Glomerular visceral epithelial cell (primary cell): ENCODE data around the gene CCDC15.
"Not testable (repeated sequence)": the region's sequence is repeated elsewhere in the genome, so short reads cannot be mapped to it uniquely, and the experiment has no call there.

Source experiments
- DNase-seq: peaks from one replicate; pipeline ENCODE4 v3.0.0-alpha.2; 2016; ENCODE audit errors: extremely low spot score

CCDC15 gene

DNA sequence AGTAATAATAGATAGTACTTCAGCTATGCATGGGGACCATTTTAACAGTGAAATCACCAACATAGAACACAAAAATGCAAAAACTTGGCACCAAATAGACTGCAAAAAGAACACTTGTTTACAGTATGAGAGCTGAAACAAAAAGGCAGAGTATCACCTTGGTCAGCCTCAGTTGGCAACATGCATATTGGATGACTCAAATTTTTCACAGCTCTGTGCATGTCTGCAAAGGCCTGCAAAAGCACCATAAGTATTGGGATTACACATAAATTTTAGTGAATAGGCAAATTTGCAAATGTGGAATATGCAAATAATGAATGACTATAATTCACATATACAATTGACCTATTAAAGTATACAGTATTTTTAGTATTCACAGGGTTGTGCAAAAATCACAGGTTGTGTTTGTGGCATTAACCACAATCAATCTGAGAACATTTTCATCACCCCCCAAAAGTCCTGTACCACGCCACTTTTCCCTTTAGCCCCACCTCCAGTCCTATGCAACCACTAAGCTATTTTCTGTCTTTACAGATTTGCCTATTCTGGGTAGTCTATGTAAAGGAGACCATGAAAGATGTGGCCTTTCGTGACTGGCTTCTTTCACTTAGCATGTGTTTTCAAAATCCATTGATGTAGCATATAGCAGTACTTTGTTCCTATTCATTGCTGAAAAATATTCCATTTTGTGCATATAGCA is 47.2 kb downstream of the CCDC15 start:
- no peak for DNase-seq

DNA sequence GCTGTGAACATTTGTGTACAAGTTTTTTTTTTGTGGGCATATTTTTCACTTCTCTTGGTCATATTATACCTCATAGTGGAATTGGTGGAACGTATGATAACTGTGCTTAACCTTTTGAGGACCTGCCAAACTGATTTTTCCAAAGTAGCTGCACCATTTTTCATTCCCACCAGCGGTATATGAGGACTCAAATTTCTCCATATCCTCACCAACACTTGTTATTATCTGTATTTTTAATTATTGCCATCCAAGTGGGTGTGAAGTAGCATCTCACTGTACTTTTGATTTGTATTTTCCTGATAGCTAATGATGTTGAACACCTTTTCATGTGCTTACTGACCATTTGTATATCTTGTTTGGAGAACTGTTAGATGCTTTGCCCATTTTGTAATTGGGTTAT is 47.8 kb downstream of the CCDC15 start:
- DNase-seq: no peak

DNA sequence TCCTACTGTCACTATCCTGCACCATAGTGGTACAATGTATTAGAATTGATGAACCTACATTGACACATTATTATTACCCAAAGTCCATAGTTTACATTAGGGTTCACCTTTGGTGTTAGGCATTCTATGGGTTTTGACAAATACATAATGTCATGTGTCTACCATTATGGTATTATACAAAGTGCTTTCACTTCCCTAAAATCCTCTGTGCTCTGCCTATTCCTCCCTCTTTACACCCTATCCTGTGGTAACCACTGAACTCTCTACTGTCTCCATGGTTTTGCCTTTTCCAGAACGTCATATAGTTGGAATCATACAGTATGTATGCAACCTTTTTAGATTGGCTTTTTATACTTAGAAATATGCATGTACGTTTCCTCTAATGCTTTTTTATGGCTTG is 51.5 kb downstream of the CCDC15 start:
- DNase-seq: no peak

DNA sequence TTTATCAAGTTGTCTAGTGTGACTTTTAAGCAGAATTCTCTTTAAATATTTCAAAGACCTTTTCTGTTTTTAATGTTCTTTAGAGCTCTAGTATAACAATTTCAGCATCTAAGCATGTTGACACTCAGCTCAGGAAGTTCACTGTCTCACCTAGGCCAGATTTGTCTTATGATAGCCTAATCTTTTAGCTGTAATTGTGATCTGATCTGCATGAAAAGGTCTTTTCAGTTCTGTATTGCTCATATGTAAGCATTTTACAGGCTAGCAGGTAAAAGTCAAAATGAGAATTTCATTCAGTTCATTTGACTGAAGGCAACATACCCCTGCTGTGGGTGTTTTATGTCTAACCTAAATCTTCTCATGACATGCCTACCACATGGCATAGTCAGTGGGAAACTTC is 62.4 kb downstream of the CCDC15 start:
- DNase-seq: no peak

DNA sequence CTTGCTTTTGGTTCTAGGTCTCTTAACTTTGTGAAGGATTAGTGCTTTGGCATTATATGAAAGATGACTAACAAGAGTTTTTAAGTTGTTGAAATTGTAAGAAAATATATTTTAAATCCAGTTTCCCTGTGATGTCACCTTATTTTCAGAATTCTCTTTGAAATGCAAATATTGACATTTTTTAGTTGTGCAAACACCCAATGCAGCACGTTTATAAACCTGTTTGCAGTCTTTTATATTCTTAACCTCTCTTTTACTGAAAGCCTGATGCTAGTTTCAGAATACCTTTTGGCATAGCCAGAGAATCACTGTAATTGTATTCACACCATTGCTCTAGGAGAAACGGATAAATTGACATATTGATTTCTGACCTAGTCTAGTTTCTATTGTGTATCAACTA is 66.3 kb downstream of the CCDC15 start:
- no peak for DNase-seq

DNA sequence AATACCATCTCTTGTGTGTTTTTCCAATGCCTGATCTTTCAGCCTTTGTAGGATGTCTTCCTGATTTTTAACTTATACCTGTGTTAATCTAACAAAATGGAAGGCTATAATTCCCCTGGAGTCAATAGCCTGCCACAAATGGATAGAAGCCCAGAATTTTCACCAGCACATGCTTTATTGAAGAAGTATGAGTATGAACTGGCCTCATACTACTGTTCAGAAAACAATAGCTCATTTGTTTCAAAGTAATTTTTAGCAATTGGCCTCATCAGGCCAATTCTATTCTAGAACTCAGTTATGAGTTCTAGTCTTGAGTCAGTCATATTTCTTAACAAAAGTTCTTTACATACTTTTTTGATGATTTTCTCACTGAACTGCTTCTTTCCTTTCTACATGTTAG is 68.5 kb downstream of the CCDC15 start:
- no peak for DNase-seq

DNA sequence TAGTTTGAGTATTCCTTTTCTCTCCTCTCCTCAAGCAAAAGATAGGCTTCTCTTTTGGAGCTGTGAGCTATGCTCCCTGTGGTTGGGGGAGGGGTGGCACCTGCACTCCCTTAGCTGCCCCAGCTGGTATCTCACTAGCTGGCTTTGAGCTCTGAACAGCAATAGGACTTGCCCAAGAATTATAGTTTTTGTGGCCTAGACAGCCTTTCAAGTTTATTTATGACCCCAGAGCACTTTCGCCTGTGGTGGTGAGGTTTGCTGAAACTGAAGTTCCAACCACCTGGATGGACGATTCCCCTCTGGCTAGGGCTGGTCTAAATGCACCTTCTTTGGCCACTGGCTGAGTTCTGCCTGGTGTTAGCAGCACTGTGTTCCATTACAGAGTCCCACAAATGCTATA is 72.0 kb downstream of the CCDC15 start:
- DNase-seq: no peak

DNA sequence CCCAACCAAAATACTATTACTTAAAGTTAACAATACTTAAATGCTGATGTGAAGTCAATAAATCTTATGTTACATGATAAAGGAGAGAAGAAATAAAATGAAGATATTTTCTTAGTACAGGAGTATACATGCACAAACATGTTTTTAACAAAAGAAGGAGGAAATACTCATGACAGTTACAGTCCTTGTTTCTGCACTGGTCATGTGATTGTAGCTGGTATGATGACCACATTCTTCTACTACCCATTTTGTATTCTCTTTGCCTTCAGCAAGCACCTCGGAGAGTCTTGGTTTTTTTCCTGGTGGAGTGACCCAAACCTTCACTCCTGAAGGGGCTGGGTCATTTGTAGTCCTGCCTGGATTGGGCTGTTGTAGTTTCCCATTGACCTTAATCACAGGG is 75.4 kb downstream of the CCDC15 start:
- not testable (repeated sequence) for DNase-seq

DNA sequence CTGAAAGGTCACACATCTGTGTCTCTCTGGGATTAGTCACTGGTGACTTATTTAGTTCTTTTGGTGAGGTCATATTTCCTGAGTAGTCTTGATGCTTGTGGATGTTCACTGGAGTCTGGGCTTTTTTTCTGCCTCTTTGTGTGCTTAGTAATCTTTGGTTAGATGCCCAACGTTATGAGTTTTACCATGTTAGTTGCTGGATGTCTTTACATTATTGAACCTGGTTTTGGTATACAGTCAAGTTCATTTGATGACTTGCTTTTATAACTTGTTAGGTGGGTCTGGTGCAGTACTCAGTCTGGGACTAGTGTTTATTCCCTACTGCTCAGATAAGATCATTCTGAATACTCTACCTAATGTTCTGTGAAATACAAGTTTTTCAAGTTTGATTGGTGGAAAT is 82.9 kb downstream of the CCDC15 start:
- DNase-seq: peak; percentile 31

DNA sequence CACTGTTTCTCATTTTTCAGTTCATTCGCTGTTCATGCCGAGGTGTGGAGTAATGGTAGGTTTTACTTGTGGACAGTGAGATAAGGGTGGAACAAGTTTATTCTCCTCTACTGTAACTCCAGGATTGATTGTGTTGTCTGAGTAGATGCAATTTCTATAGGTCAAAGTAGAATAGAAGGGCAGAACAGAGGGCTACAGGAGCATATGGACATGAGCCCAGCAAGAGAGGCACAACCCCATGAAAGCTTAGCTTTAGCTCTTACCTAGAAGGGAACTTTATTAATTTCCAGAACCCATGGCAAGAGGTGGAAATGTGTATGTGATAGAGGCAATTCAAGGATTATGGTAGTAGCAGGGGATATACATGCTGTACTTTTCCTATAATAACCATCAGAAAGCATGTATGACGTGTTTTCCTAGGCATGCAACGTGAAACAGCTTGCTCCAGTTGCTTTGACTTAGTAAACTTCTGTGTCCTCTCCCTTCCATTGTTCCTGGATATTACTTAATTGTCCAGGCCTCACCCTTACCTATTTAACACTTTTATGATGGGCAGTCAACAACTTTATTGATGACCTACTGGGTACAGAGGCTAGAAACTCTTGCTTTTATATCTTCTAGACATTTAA is 95.3 kb downstream of the CCDC15 start:
- no peak for DNase-seq

DNA sequence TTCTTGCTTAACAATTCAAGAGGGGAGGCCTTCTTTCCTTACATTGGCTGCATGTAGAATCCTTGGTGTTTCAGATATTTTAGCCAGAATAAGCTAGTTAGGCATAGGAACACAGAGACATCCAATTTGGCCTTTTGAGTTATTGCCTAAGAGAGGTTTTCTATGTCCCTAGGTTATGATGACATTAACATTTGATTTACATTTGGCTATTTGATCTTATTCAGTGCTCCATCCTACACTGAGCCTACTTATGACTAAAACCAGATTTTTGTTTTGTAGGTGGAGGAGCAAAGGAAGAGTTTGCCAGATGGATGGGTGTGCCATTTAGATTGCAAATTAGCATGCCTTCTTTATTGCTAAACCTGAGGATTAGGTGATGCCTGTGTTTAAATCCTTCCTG is 98.0 kb downstream of the CCDC15 start:
- no peak for DNase-seq

DNA sequence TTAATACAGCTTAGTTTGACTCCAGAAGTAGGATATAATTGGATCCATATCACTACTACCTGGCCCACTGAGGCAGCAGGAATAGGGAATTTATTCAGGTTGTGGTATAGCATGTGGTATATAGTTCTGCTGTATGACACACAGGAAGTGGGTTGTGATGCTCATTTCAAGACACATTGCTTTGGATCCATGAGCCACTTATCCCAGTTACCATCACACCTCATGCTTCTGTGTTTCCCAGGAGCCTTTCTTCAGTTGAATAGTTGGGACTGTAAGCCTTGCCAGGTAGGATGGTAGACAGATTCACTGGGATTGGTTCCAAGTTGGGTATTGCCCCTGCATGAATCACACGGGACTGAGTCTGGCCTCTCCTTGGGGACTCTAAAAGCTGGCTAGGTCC is 99.2 kb downstream of the CCDC15 start:
- DNase-seq: no peak

DNA sequence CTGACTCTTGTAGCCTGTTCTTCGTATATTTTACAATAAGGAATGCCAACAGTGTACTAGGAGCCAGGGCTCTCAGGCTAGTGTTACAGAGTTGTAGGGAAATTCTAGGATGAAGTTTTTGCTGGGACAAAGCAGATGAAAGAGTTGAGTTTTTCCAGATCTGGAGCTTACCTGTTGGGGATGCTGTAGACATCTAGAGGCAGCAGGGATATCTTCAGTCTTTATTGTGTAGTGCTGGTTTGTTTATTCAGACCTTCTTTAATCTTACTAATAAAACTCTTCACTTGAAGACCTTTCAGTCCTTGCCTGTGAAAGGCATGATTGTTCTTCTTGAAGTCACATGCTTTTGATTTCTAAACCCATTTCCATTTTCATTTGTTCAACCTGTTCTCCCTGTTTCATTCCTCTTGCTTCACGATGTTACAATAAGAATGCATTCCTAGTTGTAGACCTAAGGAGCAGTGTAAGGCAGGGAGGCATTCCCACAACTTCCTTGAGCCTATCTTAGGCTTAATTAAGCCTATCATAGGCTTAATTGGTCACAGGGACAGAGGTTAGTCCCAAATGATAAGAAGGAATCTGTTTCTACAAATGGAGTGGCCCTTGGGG is 101.2 kb downstream of the CCDC15 start:
- no peak for DNase-seq

DNA sequence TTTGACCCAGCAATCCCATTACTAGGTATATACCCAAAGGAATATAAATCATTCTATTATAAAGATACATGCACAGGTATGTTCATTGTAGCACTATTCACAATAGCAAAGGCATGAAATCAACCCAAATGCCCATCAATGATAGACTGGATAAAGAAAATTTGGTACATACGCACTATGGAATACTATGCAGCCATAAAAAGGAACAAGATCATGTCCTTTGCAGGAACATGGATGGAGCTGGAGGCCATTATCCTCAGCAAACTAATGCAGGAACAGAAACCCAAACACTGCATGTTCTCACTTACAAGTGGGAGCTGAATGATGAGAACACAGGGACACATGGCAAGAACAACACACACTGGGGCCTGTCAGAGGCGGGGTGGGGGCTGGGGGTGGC is 102.1 kb downstream of the CCDC15 start:
- DNase-seq: not testable (repeated sequence)

DNA sequence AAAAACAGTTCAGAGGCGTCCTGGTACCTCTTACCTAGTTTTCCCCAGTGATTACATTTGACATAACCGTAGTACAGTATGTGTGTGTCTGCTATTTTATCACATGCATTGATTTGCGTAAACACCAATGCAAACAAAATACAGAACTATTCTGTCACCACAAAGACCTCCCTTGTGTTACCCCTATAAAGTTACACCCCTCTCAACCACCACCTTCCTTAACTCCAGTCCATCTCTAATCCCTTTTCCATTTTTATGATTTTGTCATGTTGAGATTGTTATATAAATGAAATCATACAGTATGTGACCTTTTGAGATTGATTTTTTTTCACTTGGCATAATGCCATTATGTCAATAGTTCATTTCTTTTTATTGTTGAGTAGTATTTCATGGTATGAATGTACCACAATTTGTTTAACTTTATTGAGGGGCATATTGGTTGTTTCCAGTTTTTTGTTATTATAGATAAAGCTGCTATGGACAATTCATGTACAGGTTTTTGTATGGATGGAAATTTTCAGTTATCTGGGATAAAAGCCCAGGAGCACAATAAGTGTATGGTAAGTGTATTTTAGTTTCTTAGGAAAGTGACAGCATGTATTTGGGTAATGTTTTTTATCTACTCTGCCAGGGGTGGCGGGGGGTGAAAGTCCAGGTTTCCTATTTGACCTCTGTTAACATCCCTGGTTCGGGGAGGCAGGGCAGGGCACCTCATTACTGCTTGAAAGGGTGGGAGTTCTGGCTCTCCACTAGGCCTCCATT is 103.1 kb downstream of the CCDC15 start:
- DNase-seq: no peak

DNA sequence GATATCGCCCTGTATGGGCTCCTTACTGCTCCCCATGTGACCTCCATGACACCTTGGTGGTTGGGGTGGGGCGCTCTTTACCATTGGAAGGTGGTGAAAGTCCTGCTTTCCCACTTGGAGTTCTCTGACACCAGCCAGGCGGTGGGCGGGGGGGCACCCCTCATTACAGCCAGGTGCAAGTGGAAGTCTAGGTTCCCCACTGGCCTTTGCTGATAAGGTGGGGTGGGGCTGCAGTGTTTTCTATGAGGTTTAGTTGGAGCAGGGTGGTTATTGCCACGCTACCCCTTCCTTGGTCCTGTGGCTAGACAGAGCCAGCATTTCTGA is 103.7 kb downstream of the CCDC15 start:
- no peak for DNase-seq

DNA sequence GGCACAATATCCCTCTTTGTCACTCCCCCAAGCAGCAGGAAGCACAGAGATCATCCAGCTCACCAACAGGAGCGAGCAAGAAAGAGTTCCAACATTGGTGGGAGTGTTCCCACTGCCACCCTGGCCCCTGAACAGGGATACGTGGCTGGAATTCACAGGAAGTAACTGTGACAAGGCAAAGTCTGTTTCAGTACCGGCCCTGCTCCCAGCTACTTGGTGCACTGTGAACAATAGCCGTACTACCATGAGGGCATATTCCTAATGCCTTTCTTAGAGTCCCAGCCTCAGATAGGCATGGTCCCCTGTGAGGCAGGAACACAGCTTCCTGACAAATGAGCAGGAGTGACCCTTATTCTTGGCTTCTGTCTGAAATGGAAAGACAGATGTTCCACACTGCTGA is 107.3 kb downstream of the CCDC15 start:
- DNase-seq: no peak

DNA sequence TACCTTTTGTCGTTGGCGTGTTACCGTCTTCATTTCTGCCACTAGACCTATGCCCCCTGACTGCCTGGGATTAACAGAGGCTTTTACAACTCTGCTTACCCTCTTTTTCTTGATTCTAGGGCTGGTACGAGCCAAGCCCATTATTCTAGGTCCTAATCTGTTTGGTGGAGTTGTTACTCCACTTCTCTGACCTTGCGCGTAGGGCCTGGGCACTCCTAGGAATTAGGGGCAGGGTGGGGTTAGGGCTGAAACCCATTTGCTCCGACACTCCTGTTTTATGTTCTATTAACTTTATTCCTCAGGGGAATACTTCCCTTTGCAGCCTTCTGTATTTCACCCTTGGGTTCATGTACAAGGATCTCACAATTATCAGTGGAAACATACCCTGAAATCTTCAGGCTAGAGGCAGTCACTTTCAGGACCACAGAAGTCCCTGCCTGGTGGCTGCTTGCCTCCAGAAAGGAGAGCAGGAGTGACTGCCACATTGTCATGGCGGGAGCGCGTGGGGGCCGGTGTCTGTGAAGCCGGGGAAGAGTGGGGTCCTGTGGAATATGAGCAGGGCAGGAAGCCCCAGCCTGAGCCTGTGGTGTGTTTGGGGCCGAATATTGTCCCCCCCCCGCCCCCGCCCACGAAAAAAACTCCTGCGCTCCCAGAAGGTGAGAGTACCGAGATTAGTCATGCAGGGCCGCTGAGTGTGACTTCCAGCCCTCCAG is 108.4 kb downstream of the CCDC15 start:
- DNase-seq: no peak

DNA sequence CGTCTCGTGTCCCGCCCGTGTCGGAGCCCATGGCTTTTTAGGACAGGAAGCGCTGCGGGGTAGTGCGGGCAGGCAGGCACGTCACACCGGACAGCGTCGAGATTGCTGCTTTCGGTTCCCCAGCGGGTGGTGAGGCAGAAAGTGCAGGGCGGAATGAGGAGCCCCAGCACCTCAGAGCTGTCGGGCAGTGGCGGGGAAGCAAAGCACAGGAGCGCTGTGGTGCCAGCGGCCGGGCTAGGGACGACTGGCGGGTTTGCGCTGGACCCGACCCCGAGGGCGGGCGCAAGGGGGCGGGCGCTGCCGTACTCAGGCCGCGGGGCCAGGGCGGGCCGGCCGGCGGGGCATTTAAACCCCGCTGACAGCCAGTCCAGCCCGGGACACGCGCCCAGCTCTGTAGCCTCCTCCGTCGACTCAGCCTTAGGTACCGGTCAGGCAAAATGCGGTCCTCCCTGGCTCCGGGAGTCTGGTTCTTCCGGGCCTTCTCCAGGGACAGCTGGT is 109.0 kb downstream of the CCDC15 start, which contains the start of gene SLC37A2:
TSS of gene SLC37A2 (plus strand) at position 375 of the 498 bp plus-strand sequence. CDS start at position 438, 63 bp downstream.
- peak; percentile 64 for DNase-seq

DNA sequence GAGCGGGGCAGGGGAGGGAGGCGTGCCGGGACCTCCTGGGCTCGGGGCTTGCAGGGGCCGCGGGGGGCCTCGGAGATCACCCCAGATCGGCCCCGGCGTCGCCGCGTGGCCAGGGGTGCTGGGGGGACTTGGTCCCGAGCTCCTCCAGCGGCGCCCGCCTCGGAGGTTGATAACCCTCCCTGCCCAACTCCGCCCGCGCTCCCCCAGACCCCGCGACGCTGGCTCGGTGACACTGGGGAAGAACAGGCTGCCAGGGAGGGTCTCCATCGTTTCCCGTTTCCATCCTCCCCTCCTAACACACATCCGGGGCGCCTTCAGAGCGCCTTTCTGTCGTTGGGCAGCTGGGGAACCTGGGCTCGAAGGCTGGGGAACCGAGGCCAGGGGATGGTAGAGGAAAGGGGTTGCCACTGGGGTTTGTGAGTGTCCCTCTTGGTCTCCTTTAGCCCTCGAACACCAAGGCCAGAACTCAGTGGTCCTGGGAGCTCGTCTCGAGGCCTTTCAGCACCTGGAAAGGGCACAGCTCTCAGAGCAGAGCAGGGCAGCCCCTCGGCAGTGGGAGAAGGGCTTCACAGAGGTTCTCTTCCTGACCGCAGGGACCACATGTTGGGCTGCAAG is 109.5 kb downstream of the CCDC15 start:
- DNase-seq: no peak

DNA sequence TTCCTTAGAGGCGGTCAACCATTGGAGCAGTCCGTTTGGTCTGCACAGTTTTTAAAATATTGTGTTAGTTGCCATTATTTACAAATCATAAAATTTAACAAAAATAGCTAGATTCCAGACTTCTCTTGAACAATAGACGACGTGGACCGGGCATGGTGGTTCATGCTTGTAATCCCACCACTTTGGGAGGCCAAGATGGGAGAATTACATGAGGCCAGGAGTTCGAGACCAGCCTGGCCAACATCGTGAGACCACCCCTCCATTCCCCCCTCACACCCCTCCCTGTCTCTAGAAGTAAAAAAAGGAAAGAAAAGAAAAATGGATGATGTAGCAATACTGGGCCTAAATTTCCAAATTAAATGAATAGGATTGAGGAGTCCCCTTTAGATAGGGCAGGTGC is 110.1 kb downstream of the CCDC15 start:
- no peak for DNase-seq
